ENCODE data around the gene FBXO31.
"Not testable (repeated sequence)": the region's sequence is repeated elsewhere in the genome, so short reads cannot be mapped to it uniquely, and the experiment has no call there.

FBXO31 gene

DNA sequence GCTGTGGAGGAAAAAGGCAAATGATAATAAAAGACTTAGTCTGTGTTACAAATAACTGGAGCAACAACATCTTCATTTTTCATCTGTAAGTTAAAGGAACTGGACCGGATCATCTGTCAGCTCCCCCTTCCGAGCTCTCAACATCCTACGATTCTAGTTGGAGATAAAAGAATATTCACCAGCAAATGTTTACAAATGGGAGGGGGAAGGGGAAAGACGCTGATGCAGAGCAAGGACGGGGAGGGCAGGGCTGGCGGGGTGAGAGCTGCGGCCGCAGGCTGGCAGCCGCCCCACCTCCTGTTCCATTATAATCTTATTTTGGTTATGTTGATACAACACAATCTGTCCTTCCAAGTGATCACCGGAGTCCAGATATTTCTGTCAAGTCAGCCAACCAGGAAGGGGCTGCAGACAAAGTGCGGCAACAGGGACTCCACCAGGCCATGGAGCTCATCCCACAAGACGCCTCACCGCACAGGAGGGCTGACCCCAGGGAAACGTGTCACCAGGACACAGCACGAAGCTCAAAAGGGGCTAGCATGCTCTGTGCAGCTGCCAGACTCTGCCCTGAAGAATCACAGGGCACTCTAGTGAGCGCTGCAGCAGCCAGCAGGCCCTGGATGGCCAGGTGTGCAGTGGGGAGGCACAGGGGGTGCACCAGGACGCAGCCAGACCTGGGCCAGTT is 19.7 kb downstream of the FBXO31 start:
- Histone ChIP-seq H3K4me3 (no peak overlapping the region), H3K27me3 (no peaks in the 10 kb centered on the region), H3K36me3 (peaks cover 38 to 50% (median 50%) of the 10 kb centered on the region in 3 donors), H3K9me3 (no peaks in the 10 kb centered on the region), H3K27ac (no peak overlapping the region), H3K4me1 (peaks cover 0 to 18% (median 9%) of the 10 kb centered on the region in 4 donors)
- DNase-seq: no peak
- intact Hi-C loops (cut with DNase I; ENCODE audit: low total_unique reads): no loop called here
- TF ChIP-seq, protein P1, sequence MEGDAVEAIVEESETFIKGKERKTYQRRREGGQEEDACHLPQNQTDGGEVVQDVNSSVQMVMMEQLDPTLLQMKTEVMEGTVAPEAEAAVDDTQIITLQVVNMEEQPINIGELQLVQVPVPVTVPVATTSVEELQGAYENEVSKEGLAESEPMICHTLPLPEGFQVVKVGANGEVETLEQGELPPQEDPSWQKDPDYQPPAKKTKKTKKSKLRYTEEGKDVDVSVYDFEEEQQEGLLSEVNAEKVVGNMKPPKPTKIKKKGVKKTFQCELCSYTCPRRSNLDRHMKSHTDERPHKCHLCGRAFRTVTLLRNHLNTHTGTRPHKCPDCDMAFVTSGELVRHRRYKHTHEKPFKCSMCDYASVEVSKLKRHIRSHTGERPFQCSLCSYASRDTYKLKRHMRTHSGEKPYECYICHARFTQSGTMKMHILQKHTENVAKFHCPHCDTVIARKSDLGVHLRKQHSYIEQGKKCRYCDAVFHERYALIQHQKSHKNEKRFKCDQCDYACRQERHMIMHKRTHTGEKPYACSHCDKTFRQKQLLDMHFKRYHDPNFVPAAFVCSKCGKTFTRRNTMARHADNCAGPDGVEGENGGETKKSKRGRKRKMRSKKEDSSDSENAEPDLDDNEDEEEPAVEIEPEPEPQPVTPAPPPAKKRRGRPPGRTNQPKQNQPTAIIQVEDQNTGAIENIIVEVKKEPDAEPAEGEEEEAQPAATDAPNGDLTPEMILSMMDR (IDR thresholded peaks at IDR 0.05): no peak

DNA sequence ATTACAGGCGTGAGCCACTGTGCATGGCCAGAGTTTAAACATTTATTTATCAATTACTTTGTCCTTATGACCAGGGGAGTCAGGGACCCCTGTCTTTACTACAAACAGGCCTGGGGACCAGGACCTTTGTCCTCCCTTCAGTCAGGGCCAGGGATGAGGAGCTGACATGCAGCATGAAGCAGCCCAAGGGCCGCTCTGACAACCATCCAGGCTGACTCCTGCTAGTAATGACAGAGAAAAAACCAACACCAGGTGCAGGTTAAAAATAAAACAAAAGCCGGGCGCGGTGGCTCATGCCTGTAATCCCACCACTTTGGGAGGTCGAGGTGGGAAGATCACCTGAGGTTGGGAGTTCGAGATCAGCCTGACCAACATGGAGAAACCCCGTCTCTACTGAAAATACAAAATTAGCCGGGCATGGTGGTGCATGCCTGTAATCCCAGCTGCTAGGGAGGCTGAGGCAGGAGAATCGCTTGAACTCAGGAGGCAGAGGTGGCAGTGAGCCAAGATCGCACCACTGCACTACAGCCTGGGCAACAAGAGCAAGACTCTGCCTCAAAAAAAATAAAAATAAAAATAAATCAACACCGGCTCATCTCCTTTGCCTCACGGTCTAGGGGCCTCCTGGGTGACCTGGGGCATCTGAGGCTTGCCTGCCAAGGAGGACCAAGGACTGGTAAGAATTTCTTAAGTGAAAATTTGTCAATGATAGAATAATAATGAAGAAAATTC is 20.6 kb downstream of the FBXO31 start:
- intact Hi-C loops (cut with DNase I; ENCODE audit: low total_unique reads); H3K27me3 ChIP-seq; DNase-seq; H3K9me3 ChIP-seq; H3K4me3 ChIP-seq; H3K27ac ChIP-seq: not testable (repeated sequence)
- Histone ChIP-seq H3K36me3 (peaks cover 45 to 60% (median 59%) of the 10 kb centered on the region in 3 donors), H3K4me1 (peaks cover 0 to 17% (median 7%) of the 10 kb centered on the region in 4 donors)

DNA sequence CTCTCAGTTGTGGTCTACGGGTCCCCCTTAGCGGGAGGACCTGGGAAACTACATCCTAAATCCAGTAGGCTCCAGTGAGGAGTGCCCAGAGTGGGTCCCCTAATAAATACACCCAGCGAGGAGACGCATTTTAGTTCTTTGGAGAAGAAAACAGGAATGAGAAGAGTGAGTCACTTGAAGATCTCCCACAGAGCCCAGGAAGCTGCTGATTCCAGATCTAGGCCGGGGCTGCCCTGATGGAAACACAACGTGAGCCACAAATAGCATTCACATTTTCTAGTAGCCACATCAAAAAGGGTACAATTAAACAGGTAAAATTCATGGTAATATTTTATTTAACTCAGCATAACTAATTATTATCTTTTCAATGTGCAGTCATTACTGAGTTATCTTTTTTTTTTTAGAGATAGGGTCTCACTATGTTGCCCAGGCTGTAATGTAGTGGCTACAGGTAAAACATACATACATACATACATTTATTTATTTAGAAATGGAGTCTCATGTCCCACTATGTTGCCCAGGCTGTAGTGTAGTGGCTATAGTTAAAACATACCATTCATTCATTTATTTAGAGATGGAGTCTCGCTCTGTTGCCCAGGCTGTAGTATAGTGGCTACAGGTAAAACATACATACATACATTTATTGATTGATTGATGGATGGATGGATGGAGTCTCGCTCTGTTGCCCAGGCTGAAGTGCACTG is 21.5 kb downstream of the FBXO31 start:
- peaks cover 52 to 69% (median 63%) of the 10 kb centered on the region in 3 donors for H3K36me3 ChIP-seq
- H3K4me1 ChIP-seq: peaks cover 0 to 14% (median 4%) of the 10 kb centered on the region in 4 donors
- no peak overlapping the region for H3K4me3 ChIP-seq
- H3K27ac ChIP-seq: no peak overlapping the region
- no peak for DNase-seq
- intact Hi-C loops (cut with DNase I; ENCODE audit: low total_unique reads): no loop called here
- TF ChIP-seq, protein P1 (IDR thresholded peaks at IDR 0.05): no peak
- H3K9me3 ChIP-seq: no peaks in the 10 kb centered on the region
- no peaks in the 10 kb centered on the region for H3K27me3 ChIP-seq

DNA sequence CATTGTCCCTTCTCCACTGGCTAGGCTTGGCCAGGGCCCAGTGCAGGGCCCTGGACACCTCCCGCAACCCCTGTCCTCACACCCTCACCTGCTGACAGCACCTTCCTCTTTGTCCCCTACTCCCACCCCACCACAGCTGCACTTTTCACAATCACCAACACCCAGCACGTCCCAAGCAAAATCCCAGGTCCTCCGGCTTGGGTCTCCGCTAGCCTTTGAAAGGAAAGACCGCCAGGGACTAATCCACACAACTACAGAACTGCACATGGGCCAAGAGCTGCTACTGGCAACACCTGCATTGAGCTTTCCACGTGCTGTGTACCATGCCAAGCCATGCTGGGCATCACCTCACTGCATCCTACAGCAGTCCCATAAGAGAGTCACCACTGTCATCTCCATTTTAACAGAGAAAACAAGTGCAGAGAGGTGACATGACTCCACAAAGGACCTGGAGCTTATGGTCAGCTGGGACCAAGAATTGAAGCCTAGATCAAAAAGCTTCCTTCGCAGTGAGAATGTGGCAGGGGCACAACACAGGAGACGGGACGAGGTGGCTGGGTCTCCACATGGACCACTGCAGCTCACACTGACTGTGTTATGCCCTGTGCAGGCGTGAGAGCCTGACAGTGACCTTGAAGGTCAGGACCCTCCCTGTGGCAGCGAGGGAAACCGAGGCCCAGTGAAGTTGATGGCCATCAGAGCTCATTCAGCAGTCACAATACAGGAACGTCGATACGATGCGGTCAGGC is 22.5 kb downstream of the FBXO31 start:
- Histone ChIP-seq H3K4me1 (peaks cover 0 to 14% (median 3%) of the 10 kb centered on the region in 4 donors), H3K27ac (no peak overlapping the region), H3K9me3 (no peaks in the 10 kb centered on the region), H3K36me3 (peaks cover 52 to 74% (median 69%) of the 10 kb centered on the region in 3 donors), H3K27me3 (no peaks in the 10 kb centered on the region), H3K4me3 (no peak overlapping the region)
- intact Hi-C loops (cut with DNase I; ENCODE audit: low total_unique reads): no loop called here
- no peak for DNase-seq
- TF ChIP-seq, protein P1 (IDR thresholded peaks at IDR 0.05): no peak

DNA sequence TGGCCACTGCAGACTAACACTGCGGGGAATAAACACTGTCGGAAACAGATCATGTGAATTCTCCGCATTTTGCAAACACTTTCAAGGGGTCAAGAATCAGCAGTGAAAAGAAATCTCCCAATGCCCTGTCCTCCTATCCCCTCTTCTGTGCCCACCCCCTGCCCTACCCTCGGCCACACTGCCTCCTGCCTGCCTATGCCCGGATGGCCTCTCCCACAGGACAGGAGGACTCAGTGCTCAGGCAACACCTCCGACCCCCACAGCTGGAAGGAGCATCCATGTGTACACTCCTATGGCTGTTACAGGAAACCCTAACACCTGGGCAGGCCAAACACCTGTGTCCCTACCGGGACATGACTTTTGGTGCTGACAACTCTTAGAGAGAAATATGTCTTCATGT is 24.5 kb downstream of the FBXO31 start:
- Histone ChIP-seq H3K4me3 (no peak overlapping the region), H3K27me3 (no peaks in the 10 kb centered on the region), H3K36me3 (peaks cover 52 to 70% (median 66%) of the 10 kb centered on the region in 3 donors)

More for the DNA sequence above, 24.5 kb downstream of the FBXO31 start:
- TF ChIP-seq, protein P1 (IDR thresholded peaks at IDR 0.05): no peak
- DNase-seq: no peak
- H3K9me3 ChIP-seq: no peaks in the 10 kb centered on the region
- H3K27ac ChIP-seq: no peak overlapping the region
- H3K4me1 ChIP-seq: peaks cover 0 to 4% (median 1%) of the 10 kb centered on the region in 4 donors
- intact Hi-C loops (cut with DNase I; ENCODE audit: low total_unique reads): no loop called here
